ENCODE measurements around the gene FGD4.

FGD4 gene

DNA sequence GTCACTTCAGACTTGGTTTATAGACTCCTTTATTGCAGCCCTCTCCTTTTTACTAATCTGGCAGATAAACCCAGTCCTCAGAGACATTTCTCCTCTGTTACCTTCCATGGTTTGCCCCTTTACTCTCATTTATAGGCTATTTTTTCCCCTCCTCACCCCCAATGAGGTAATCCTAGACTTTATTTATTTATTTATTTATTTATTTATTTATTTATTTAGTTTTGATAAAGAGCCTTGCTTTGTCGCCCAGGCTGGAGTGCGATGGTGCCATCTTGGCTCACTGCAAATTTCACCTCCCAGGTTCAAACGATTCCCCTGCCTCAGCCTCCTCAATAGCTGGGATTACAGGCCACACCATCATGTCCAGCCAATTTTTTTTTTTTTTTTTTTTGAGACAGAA, 8.4 kb downstream of the FGD4 start:
- no peak for DNase-seq

DNA sequence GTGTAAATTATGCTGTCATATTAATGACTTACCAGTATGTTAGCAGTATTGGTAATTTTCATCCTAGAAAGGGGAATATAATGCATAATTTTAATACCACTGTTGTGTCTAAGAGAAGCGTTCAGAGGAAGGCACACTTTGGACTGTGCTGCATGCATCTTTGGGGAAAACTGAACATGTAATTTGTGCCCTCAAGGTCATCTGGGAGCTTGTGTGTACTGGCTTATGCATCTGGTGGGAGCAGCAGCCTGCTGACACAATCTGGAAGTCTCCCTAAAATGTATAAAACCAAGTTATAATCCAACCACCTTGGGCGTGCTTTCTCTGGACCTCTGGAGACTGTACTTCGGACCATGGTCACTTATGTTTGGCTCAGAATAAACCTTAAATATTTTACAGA, 14.1 kb downstream of the FGD4 start:
- no peak for DNase-seq

DNA sequence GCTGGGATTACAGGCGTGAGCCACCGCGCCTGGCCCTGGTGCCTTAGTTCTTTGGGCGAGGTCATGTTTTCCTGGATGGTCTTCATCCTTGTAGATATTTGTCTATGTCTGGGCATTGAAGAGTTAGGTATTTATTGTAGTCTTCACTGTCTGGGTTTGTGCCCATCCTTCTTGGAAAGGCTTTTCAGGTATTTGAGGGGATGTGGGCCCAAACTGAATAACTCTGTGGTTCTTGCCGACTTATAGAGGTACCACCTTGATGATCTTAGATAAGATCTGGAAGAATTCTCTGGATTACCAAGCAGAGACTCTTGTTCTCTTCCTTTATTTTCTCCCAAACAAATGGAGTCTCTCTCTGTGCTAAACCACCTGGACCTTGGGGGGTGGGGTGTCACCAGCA, 18.9 kb downstream of the FGD4 start:
- DNase-seq, result no peak

DNA sequence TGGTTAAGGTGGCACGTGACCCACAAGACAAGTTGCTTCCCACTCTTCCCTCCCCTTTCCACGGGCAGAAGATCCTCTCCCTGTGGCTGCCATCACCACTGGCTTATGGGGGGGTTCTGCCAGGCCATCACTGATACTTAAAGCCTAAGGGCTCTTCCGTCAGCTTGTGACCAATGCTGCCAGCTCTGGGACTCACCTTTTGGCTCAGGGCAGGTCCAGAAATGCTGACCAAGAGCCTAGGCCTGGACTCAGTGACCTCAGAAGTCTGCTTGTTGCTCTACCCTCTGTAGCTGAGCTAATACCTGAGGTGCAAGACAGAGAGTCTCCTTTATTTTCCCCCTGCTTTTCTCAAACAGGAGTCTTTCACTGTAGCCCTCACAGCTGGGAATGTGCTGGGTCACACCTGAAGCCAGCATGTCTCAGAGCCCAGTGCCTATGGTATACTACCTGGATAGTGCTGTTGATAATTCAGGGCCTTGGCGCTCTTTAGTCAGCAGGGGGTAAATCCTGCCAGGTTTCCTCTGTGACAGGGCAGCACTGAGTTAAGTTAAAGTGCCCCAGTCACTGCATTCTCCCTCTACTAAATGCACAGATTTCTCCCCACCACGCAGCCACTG, 19.7 kb downstream of the FGD4 start:
- DNase-seq, result no peak

DNA sequence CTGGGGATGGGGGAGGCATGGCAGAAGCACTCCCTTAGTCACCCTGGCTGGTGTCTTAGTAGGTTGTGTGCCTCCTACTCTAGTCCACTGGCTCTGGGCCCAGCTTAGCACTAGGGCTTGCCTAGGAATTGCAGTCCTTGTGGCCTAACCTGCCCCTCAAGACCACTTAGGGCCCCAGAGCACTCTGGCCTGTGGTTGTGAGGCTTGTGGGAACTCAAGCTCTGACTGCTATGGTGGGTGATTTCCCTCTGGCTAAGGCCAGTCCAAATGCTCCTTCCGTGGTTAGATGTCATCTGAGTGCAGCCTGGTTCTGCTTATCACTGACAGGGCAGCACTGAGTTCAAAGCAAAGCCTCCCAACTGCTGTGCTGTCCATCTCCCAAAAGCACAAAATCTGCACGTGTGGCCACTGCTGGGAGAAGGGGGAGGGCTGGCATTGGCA, 20.2 kb downstream of the FGD4 start:
- DNase-seq, result no peak

DNA sequence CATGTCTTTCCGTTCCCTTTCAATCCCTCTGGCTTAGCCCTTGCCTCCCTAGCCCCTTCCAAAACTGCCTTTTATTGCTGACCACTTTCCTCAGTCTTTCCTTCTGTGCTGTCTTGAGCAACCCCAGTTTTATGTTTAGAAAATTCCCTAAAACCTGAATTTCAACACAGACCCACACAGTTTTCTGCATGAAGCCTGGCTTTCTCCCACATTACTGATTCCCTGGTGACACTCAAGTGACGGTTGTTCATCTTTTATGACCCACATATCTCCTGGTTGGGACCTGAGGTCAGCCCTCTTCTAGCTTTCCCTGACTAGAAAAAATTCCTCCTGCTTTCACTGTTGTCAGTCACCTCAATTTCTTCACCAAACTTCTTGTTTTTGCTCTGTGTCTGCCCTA, 21.0 kb downstream of the FGD4 start:
- DNase-seq, result no peak

DNA sequence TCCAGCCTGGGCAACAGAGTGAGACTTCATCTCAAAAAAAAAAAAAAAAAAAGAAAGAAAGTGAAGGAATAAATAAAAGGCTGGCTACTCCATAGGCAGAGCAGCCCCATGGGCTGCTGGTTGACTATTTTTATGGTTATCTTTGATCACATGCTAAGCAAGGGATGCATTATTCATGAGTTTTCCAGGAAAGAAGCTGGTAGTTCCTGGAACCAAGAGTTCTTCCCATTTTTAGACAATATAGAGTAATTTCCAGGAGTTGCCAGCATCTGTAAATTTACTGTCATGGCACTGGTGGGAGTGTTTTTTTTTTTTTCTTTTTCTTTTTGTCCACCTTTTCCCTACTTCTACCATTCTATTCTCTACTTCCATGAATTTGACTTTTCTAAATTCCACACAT, 24.2 kb downstream of the FGD4 start:
- DNase-seq, result no peak

DNA sequence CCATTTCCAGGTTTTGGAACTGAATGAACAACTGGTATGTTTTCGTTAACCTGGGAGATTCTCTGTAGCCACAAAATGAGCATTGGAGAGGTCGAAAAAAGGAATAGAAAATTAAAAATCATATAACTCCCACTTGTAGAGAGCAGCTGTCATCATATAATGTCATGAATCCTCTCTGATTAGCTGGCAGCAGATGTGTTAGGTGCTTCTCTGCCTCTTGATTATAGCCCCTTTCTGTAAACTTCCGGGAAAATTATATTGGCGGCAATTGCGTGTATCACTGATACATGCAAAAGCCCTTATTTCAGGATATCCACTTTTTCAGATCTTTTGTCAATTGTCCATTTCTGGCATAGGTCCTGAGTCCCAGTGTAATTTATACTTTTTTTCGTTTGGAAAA, 31.7 kb downstream of the FGD4 start:
- DNase-seq, result no peak

DNA sequence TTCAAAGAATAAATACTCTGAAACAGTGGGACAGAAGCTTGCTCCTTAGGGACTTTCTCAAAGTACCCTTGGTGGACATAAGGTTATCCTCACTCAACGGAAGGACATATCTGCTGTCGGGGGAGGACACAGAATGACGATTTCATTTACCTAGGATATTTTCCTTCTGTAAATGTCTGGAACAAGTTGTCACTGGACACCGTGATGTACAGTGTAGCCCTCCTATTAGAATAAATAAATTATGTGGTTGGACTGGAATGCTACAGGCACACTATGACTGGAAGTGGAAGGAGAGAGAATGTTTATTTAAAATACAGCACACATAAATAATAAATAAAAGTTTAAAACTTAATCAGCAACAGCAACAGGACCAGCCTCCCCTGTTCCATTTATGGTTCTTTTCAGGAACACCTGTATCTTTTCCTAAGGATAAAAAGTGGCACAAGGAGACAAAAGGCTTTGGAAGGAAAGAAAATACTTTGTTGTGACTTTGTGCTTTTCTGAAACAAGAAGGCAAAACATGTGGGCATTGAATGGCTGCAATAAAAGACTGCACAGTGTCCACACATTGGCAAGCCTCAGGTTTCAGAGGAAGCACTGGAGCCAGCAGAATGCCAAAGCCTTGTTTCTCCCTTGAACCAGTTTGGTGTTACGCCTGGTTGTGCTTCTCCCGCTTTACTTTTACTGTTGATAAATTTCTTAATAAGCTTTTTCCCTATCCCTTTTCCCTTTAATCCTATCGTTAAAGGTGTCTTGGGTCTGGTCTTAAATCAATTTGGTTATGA, 36.8 kb downstream of the FGD4 start:
- DNase-seq, result no peak

DNA sequence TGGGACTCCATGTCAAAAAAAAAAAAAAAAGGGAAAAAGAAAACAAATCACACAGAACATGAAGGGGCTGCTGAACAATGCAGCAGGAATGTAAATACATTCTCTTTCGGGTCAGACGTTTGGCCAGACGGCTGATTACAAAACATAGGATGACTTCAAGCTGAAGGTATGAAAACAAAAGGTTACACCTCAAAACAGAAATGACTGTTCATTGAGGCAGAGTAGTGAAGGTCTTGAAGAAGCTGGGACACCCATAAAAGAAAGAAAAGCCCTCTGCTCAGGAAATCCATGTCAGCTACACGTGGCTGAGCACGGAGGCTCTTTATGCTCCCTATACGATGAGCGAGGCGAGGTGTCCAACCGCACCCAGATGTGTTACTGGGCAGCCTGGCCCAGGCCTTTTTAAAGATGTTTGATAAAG, 37.7 kb downstream of the FGD4 start:
- peak; percentile 12 for DNase-seq

DNA sequence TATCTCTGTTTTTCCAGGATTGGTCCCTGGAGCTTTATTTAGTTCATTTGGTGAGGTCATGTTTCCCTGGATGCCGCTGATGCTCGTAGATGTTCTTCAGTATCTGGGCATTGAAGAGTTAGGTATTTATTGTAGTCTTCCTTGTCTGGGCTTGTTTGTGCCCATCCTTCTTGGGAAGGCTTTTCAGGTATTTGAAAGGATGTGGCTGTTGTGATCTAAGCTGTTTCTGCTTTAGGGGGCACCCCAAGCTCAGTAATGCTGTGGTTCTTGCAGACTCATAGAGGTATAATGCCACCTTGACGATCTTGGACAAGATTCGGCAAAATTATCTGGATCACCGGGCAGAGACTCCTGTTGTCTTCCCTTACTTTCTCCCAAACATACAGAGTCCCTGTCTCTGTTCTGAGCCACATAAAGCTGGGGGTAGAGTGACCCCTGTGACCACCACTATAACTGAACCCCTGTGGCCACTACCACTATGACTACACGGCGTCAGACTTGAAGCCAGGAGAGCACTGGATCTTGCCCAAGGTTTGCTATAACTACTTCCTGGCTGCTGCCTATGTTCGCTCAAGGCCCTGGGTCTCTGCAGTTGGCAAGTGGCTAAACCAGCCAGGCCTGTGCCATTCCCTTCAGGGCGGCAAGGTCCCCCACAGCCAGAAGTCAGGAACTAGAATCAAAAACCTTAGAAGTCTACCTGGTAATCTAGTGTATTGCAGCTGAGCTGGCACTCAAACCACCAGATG, 40.9 kb downstream of the FGD4 start:
- DNase-seq, result no peak

DNA sequence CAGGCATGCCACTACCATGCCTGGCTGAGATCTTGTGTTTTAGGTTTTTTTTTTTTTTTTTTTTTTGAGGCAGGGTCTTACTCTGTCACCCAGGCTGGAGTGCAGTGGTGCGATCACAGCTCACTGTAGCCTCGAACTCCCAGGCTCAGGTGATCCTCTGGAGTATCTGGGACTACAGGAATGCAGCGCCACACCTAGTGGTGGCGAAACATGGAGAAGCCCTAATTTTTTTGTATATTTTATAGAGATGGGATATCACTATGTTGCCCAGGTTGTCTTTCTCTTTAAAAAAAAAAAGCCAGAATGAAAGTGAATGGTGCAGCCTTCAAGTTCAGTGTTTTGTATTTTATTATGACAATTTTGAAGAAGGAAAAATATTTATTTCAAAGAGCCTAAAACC, 44.1 kb downstream of the FGD4 start:
- no peak for DNase-seq

DNA sequence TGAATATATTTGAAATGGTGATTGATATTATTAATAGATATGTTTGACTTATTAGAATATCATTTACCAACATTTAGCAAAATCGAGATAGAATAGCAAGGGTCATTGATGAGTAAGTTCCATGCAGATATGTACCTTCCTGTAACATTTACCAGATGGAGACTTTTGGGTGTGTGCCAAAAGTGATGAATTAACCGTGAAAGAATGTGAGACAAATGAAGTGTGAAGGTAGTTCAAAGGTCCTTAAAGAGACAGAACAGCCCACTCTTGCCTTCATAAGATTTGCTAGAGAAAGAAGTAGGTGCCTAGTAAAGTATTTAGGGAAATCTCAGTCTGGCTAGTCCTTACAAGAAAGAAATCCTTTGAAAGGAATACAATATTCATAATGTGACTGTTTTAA, 45.5 kb downstream of the FGD4 start:
- DNase-seq, result no peak

DNA sequence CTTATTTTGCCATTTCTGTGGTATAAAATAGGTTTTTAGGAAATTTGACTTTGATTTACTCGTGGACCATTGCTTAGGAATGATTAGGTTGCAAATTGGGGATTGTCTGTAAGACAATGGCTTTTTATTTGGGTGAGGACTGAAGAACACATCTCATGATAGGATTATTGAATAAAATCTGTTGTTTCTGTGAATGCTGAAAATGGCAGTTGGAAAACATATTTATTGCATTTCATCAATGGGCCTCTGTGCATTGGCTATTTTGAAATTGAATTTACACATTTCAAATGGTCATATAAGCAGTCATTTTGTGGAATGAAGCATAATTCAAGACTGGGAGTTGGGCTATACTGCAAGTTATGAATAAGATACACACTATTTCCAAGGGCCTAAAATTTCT, 46.0 kb downstream of the FGD4 start:
- DNase-seq, result no peak

DNA sequence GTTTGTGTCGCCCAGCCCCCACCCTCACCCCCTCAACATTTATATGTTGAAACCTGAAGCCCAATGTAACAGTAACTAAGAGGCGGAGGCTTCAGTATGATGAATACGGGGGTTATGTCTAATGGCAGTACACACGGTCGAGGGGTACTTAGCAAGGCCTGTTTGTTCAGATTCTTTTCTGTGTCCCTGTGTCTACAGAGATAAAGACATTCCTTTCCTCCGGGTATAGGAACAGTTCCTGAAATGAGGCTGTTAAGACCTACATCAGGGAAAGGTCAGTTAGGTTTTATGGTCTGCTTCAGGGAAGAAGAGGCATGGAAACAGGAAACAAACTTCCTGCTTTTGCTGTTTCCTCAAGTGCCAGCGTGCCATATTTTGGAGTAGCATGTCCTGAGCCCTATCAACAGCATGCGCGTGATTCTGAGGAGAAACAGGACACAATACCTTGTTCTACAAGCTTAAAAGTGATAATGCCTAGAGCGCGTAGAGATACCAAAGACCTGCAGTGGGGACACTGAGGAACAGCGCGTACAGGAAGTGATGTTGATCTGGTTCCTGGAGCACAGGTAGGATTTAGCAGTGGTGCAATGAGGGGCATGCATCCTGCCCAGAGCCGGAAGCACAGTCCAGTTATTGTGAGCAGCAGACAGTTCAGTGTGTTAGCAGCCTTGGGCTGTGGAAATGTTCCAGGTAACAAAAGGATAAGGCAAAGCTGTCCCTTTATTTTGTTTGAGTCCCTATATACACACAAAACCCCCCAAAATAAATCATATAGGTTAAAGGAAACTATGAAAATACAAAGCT, 47.2 kb downstream of the FGD4 start:
- no peak for DNase-seq

DNA sequence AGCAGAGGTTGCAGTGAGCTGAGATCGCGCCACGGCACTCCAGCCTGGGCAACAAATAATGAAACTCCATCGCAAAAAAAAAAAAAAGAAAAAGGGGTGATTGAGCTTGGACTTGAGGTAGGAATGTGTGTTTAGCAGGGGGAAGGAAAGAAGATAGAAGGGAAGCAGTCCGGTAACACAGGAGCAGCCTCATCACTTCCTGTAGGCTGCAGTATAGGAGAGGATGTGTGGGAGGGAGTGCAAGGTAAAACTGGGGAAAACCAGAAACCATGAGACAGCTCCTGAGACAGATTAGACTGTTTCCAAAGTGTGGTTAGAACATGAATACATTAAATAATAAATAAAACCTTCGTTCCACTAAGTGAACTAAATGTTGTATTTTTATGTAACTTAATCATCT, 49.2 kb downstream of the FGD4 start:
- no peak for DNase-seq

DNA sequence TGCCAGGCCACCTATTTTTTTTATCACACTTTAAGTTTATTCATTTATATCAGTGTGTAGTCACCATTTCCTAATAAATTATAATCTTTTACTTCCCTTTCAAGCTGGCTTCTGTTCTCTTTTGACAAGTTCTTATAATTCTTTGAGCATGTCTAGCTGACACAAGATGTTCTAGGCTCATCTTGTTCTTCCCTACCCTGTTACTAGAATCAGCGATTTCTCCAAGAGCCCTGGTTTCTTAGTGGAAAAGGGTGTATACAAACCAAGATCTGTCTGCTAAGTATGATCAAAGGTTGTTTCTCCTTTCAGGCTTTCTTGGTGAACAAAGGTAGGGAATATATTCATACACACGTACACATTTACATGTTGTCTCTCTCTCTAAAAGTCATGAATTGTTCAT, 51.0 kb downstream of the FGD4 start:
- DNase-seq, result no peak

DNA sequence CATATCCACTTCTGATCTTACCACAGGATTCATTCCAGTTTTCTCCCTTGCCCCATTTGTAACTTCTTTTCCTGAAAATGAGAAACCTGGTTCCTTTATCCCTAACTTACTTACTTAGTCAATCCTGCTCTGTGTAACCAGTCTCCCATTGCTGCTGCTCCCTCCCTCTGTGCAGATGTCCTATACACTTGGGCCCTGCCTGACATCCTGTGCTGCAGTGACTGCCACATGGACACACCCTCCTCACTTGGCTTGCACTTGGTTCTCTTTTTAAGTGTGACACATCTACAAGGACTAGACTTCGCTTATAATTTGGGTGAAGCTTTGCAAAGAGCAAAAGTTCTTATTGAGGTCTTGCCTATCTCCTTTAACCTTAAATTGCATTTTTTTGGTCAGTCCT, 51.4 kb downstream of the FGD4 start:
- no peak for DNase-seq

DNA sequence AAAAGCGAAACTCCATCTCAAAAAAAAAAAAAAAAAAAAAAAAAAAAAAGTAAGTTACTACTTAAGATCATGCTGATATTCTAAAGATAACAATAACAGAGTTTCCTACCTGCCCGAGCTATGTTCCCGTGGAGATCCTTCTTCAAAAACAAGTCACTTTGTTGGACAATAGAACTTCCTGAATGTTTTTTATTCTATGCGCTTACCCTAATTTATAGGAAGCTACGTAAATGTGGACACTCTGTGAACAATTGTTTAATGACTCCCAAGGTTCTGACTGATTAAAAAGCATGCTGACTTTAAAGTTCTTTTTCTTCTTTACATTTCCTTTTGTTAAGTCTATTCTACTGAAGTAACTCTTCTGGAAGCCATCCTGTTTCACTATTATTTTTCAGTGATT, 52.5 kb downstream of the FGD4 start:
- no peak for DNase-seq

DNA sequence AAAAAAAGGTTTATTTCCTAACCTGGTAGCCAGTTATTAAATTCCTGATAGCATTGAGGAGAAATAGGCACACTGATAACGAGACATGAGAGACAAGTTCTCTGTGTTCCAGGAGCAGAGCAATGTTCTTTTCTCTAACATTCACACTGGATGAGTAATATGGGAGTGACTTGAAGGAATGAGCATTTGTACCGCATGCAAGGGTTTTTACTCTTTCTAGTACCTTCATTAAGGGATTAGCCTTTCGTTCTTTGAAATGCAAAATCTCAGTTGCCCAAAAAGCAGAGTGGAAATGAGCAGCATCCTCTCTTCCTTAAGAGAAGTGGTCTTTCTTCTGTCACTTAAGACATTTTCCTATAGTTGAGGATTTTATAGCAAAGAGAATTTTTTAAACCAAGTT, 54.7 kb downstream of the FGD4 start:
- DNase-seq, result peak; percentile 7

DNA sequence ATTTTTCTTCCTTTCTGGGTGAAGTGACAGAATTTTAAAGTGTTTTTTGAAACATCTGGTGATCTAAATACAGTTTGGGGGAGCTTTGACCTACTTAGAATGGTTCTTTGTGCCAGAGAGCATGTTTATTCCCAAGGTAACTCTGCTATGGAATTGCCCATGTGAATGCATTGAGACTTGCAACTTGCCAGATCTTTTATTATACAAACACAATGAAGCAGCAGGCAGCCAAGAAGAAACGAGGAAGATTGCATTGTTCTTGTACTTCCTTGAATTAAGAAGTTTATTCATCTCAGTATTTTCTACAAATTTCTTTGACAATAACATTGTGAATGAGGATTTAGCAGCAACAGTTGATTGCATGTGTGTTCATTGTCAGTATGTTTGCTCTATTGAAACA, 55.5 kb downstream of the FGD4 start:
- no peak for DNase-seq

DNA sequence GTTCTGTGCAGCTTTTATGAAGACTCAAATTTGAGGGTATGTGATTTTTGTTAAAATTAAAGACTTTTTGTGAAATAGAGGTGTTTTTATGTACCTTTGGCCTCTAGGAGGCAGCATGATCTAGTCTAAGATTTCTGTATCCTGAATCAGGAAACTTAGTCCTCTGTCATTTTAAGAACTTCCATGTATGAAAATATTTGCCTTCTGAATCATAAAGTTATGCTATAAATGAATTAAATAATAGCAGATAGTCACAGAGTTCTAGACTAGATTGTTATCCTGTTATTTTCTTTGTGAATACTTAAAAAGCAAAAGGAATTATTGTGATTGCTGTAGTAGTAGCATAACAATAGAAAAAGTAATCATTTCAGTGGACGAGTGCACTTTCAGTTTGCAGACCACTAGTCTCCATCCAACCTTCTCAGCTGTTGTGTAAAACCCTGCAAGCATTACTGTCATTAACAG, 56.3 kb downstream of the FGD4 start:
- peak; percentile 77 for DNase-seq
